Gastrocnemius medialis (tissue), 4 donors: Measurements from ENCODE around the gene LCN12. TPM values are rescaled to one million over a fixed set of nuclear protein-coding genes. Genes with fewer than 3 reads are reported as not detected.

ENCODE experiments used
- ATAC-seq, 2 donors: fragments of 150-250 bp; one replicate each; pipeline ENCODE4 v1.9.1; 2016
- DNase-seq, 2 donors: peaks; one replicate each; pipeline ENCODE4 v3.0.0-alpha.2; 2019
- H3K27ac ChIP-seq, 4 donors: fragments of 200-600 bp; sonication (generic); 1 replicate in 1 of 4; 2 replicates in 3 of 4; pipeline ENCODE4 v1.5.1; 2016 to 2018; ENCODE audit warnings: mild to moderate bottlenecking in 2 of 4, moderate library complexity in 1 of 4
- H3K27me3 ChIP-seq, 3 donors: fragments of 200-600 bp; sonication (generic) in 2 of 3; 1 replicate in 1 of 3; 2 replicates in 2 of 3; pipeline versions ENCODE4 v1.5.1 to v1.6.0; 2016 to 2019; ENCODE audit warnings: mild to moderate bottlenecking in 1 of 3, moderate library complexity in 1 of 3
- H3K36me3 ChIP-seq, 2 donors: fragments of 200-600 bp; sonication (generic) in 1 of 2; one replicate each; pipeline ENCODE4 v1.5.1; 2017 to 2018
- H3K4me1 ChIP-seq, 2 donors: fragments of 200-600 bp; sonication (generic) in 1 of 2; one replicate each; pipeline ENCODE4 v1.5.1; 2016 to 2017; ENCODE audit warnings: mild to moderate bottlenecking in 2 of 2
- H3K4me3 ChIP-seq, 4 donors: fragments of 200-600 bp; sonication (generic) in 3 of 4; 1 replicate in 1 of 4; 2 replicates in 3 of 4; pipeline ENCODE4 v1.5.1; 2016 to 2019; ENCODE audit warnings: mild to moderate bottlenecking in 2 of 4
- H3K9me3 ChIP-seq, 3 donors: fragments of 200-600 bp; sonication (generic) in 2 of 3; 1 replicate in 1 of 3; 2 replicates in 2 of 3; pipeline ENCODE4 v1.5.1; 2016 to 2019
- CTCF ChIP-seq, 5 experiments: fragments of 450-650 bp in 3 of 5; fragments of 200-600 bp in 2 of 5; sonication (generic) in 2 of 5; IDR thresholded peaks in 4 of 5; conservative IDR thresholded peaks in 1 of 5; 1 replicate in 4 of 5; 2 replicates in 1 of 5; pipeline ENCODE4 v1.5.1; 2016 to 2019; ENCODE audit warnings: antibody characterized with exemption in 5 of 5, mild to moderate bottlenecking in 3 of 5, moderate library complexity in 3 of 5
- POLR2A ChIP-seq, 2 donors: fragments of 450-650 bp; IDR thresholded peaks; one replicate each; pipeline ENCODE4 v1.6.1; 2017; ENCODE audit warnings: antibody characterized with exemption in 2 of 2, mild to moderate bottlenecking in 2 of 2, moderate library complexity in 2 of 2
- in situ Hi-C, 4 donors: fragments of 200-750 bp; cut with MboI; loops; one replicate each; pipeline versions ENCODE4 v1.15.0 to v1.8.0; 2017; ENCODE audit warnings: low sequenced_read_pairs in 4 of 4
- intact Hi-C: fragments of 100-400 bp; cut with DNase I; formaldehyde crosslinking; loops from one replicate; pipeline ENCODE4 v1.15.1; 2023; ENCODE audit warnings: low total_unique reads
- total RNA-seq, 4 donors: library from RNA; depleted of rRNA; stranded (reverse); fragments of >200 nt; gene quantifications; one replicate each; pipeline versions ENCODE4 v1.1.0 to v1.2.3, GENCODE V29; 2016

LCN12 gene
- total RNA-seq, 4 donors from 2014 or later, result not detected

GRCh38 chr9:136968333-136969127 lies 16.5 kb downstream of the LCN12 start:
- no peak for TF ChIP-seq POLR2A (IDR thresholded peaks at IDR 0.05)
- no peak for TF ChIP-seq CTCF (IDR thresholded peaks at IDR 0.05 in 4 of 5, conservative IDR thresholded peaks at IDR 0.05 in 1 of 5)
- Histone ChIP-seq H3K27ac (no peak overlapping the region), H3K4me1 (no peaks in the 10 kb centered on the region), H3K9me3 (no peaks in the 10 kb centered on the region), H3K4me3 (no peak overlapping the region), H3K27me3 (peaks cover 0 to 6% (median 0%) of the 10 kb centered on the region in 3 donors), H3K36me3 (no peaks in the 10 kb centered on the region)
- intact Hi-C loops, result no loop called here
- in situ Hi-C loops, result no loop called here
- no peak for ATAC-seq
- no peak for DNase-seq

GRCh38 chr9:136969150-136969549 lies 17.1 kb downstream of the LCN12 start:
- intact Hi-C loops, result no loop called here

GRCh38 chr9:136969774-136970173 lies 17.7 kb downstream of the LCN12 start:
- in situ Hi-C loops, result no loop called here
- peaks cover 0 to 6% (median 0%) of the 10 kb centered on the region in 3 donors for H3K27me3 ChIP-seq
- no peak overlapping the region for H3K27ac ChIP-seq
- H3K4me1 ChIP-seq, result no peaks in the 10 kb centered on the region
- DNase-seq (no peak), ATAC-seq (no peak)
- no peaks in the 10 kb centered on the region for H3K9me3 ChIP-seq
- H3K36me3 ChIP-seq, result no peaks in the 10 kb centered on the region
- H3K4me3 ChIP-seq, result no peak overlapping the region
- TF ChIP-seq POLR2A (IDR thresholded peaks at IDR 0.05), result no peak
- no peak for TF ChIP-seq CTCF (IDR thresholded peaks at IDR 0.05 in 4 of 5, conservative IDR thresholded peaks at IDR 0.05 in 1 of 5)
- intact Hi-C loops, result no loop called here

More at GRCh38 chr9:136969150-136969549, 17.1 kb downstream of the LCN12 start:
- no peak for TF ChIP-seq CTCF (IDR thresholded peaks at IDR 0.05 in 4 of 5, conservative IDR thresholded peaks at IDR 0.05 in 1 of 5)
- TF ChIP-seq POLR2A (IDR thresholded peaks at IDR 0.05), result no peak
- H3K27me3 ChIP-seq, result peaks cover 0 to 6% (median 0%) of the 10 kb centered on the region in 3 donors
- ATAC-seq (no peak), DNase-seq (no peak)
- H3K4me1 ChIP-seq, result no peaks in the 10 kb centered on the region
- no peak overlapping the region for H3K4me3 ChIP-seq
- no peaks in the 10 kb centered on the region for H3K9me3 ChIP-seq
- H3K27ac ChIP-seq, result no peak overlapping the region
- no peaks in the 10 kb centered on the region for H3K36me3 ChIP-seq
- in situ Hi-C loops, result no loop called here

- no peak overlapping the region for H3K27ac ChIP-seq
- H3K27me3 ChIP-seq, result peaks cover 0 to 6% (median 0%) of the 10 kb centered on the region in 3 donors
- no peaks in the 10 kb centered on the region for H3K4me1 ChIP-seq
- in situ Hi-C loops (no loop called here), intact Hi-C loops (no loop called here)
- no peak for ATAC-seq
- no peaks in the 10 kb centered on the region for H3K9me3 ChIP-seq
- H3K36me3 ChIP-seq, result no peaks in the 10 kb centered on the region
- no peak for DNase-seq
- TF ChIP-seq CTCF (IDR thresholded peaks at IDR 0.05 in 4 of 5, conservative IDR thresholded peaks at IDR 0.05 in 1 of 5), result no peak
- TF ChIP-seq POLR2A (IDR thresholded peaks at IDR 0.05), result no peak
- H3K4me3 ChIP-seq, result no peak overlapping the region
Measured at GRCh38 chr9:136970361-136970760, 18.3 kb downstream of the LCN12 start.
